GM19463 (cell line): ENCODE results near the gene CYB561A3.

Experiments used
- ATAC-seq: cut with Tn5 transposase; IDR thresholded peaks from one replicate; pipeline ENCODE4 v1.9.1; 2021; ENCODE audit warnings: mild to moderate bottlenecking, moderate library complexity; ENCODE audit not compliant: unreplicated experiment

Gene CYB561A3

GRCh38 chr11:61345954-61346843 lies 15.5 kb downstream of the CYB561A3 start:
- ATAC-seq = no peak

GRCh38 chr11:61345170-61345610 lies 16.5 kb downstream of the CYB561A3 start:
- no peak for ATAC-seq

GRCh38 chr11:61343792-61344745 lies 17.6 kb downstream of the CYB561A3 start:
- no peak for ATAC-seq

GRCh38 chr11:61342207-61342803 lies 19.4 kb downstream of the CYB561A3 start:
- no peak for ATAC-seq

- no peak for ATAC-seq
Observed at GRCh38 chr11:61341706-61342105, 20.0 kb downstream of the CYB561A3 start.

GRCh38 chr11:61340979-61341378 lies 20.7 kb downstream of the CYB561A3 start:
- ATAC-seq = no peak

GRCh38 chr11:61339490-61339878 lies 22.2 kb downstream of the CYB561A3 start:
- no peak for ATAC-seq

- no peak for ATAC-seq
Observed at GRCh38 chr11:61338783-61339489, 22.7 kb downstream of the CYB561A3 start.

GRCh38 chr11:61337706-61338470 lies 23.8 kb downstream of the CYB561A3 start:
- ATAC-seq = no peak

- ATAC-seq = peak; percentile 44
Observed at GRCh38 chr11:61336171-61336935, 25.3 kb downstream of the CYB561A3 start.

- ATAC-seq = no peak
Observed at GRCh38 chr11:61335355-61335710, 26.3 kb downstream of the CYB561A3 start.

GRCh38 chr11:61334434-61335354 lies 27.0 kb downstream of the CYB561A3 start:
- ATAC-seq = no peak

GRCh38 chr11:61333550-61334433 lies 27.9 kb downstream of the CYB561A3 start:
- no peak for ATAC-seq

- ATAC-seq = peak; percentile 95
Observed at GRCh38 chr11:61332797-61333549, 28.7 kb downstream of the CYB561A3 start, which contains the start of the genes DDB1 and TKFC. Gene DDB1 (minus strand): TSS chr11:61333105. CDS start chr11:61332968, 137 bp downstream. Gene TKFC (plus strand): TSS chr11:61333228. CDS start chr11:61334729, 1,501 bp downstream.

- no peak for ATAC-seq
Observed at GRCh38 chr11:61332281-61332796, 29.3 kb downstream of the CYB561A3 start.

- ATAC-seq = no peak
Observed at GRCh38 chr11:61331651-61332050, 30.0 kb downstream of the CYB561A3 start.
